Measurements from ENCODE around the gene WDR4.
"Not testable (repeated sequence)": the region's sequence is repeated elsewhere in the genome, so short reads cannot be mapped to it uniquely, and the experiment has no call there.

WDR4 gene

DNA sequence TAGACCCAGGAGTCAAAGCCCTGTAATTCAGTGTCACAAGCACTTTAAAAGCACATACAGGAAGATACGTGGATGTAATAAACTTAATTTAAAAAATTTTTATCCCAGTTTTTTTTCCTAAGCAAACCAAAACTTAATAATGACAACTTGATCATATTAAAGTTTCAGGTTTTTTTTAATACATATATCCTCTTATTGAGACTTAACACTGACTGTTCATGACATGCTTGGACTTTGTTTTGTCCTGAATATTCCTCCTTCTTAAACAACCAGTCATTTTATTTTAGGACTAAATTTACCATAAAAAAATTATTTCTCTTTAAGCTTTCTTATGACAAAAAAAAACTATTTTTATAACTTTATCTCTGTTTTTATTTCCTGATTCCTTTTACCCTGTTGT lies 64.1 kb downstream of the WDR4 start:
- no peak for DNase-seq (ENCODE audit: low spot score)

GRCh38 chr21:42812528-42813241 lies 66.7 kb downstream of the WDR4 start:
- not testable (repeated sequence) for DNase-seq (ENCODE audit: low spot score)

GRCh38 chr21:42811960-42812359 lies 67.4 kb downstream of the WDR4 start:
- DNase-seq (ENCODE audit: low spot score), result no peak

- no peak for DNase-seq (ENCODE audit: low spot score)
These were observed 69.5 kb downstream of the WDR4 start for GRCh38 chr21:42809577-42810475.

DNA sequence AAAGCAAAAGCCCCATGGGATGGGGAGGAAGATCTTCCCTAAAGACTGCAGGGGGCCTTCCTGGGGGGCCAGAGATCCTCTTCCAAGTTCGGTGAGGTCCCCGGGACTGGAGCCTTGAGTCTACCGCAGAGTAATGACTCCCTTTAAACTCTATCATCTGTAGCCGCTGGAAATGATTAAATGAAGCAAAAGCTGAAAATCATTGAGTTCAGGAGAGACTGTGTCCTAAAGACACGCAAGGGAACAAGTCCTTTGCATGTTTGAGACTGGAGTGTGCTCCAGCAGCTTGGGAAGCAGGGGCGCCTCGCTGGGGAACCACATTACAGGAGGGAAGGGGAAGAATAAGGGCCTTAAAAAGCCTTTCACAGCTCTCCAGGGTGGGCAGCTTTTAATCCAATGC lies 70.2 kb downstream of the WDR4 start:
- DNase-seq (ENCODE audit: low spot score), result no peak

DNA sequence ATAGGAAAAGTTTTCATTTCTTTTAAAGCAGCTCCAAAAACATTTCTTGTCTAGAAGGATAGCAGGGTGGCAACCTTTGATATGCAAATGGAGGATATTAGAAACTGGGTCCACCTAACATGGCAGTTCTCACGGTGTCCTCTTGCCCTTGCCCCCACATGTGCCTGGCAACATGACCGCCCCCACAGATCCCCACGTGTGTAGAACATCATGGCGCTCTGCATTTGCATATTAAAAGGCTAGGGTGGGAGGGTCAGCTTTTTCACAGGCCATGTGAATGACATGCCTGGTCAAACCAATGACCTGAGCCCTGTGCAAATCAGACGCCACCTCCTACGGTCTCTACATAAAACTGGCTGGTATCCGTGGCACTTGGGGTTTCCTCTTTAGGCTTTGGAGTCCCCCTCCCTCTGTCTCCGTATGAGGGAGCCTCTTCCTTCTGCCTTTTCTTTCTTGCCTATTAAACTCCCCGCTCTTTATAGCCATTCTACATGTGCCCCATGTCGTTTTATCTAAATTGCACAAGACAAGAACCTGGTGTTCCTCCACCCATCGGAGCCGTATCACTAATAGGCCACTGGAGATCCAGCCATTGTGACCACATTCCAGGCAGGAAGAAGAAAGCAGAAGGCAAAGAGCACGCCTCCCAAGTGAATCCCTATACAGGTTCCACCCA lies 71.3 kb downstream of the WDR4 start:
- no peak for DNase-seq (ENCODE audit: low spot score)

DNA sequence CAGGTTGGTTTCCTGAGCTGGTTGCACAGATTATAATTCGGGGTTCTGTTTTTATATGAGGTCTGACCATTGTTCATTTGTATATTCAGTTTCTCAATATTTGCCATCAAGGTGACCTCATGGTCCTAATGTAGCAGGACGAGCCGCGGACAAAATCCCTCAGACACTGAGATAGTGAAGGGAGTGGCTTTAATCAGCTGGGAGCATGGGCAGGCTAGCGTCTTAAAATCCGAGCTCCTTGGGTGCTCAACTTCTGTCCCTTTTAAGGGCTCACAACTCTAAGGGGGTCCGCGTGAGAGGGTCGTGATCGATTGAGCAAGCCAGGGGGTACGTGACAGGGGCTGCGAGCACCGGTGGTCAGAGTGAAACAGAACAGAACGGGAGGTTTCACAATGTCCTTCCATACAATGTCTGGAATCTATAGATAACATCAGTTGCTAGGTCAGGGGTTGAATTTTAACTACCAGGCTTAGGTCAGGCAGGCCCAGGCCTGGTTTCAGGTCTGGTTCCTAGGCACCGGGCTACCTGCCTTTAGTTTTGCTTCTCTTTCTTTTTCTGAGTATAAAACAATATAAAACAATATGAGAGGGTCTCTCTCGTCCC lies 71.9 kb downstream of the WDR4 start:
- not testable (repeated sequence) for DNase-seq (ENCODE audit: low spot score)

DNA sequence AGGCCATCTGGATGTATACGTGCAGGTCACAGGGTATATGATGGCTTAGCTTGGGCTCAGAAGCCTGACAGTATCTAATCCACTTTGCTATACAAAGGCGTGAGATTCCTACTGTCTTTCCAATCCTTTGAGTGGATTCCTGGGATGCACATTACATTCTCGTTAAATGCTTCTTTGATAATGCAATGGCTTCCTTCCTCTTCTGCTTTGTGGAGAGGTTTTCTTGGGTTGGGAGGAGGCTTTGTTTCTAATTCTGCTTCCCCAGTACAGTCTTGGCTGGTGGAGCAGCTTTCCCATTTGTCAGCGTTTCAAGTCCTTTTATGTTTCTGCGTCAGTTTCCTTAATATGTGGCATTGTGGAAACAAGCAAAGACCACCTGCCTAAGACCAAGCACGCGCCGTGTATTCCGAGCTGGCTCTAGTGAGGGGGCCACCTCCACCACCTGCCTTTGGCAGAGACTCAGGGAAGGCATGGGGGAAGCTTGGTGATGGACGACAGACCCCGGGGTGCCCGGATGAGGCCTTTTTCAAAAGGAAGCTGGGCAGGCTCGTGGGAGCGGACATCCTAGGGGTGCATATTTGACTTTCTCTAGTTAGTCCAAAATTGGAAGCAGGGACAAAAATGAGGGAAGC lies 72.7 kb downstream of the WDR4 start:
- no peak for DNase-seq (ENCODE audit: low spot score)

GRCh38 chr21:42801616-42802015 lies 77.7 kb downstream of the WDR4 start:
- not testable (repeated sequence) for DNase-seq (ENCODE audit: low spot score)

- DNase-seq (ENCODE audit: low spot score), result no peak
These were observed 79.4 kb downstream of the WDR4 start for GRCh38 chr21:42799948-42800347.

DNA sequence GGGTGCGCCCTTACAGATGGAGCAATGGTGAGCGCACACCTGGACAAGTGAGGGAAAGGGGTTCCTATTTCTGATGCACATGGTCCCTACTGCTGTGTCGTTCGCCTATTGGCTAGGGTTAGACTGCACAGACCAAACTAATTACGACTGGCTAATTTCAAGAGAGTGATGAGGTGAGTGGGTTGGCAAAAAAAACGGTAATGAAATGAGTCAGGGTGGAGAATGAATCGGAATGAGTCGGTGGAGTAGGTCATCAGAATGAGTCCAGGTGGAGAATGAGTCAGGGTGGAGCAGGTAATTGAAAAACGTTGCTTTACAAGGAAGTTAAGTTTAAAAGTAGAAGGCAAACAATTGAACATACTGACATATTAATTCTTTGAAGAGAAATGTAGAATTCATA lies 79.8 kb downstream of the WDR4 start:
- DNase-seq (ENCODE audit: low spot score), result no peak
